RPMI8226 (cell line): Measurements from ENCODE around the gene NT5C3A.

ENCODE experiments used
- DNase-seq: peaks from one replicate; pipeline ENCODE4 v3.0.0-alpha.2; 2015

The NT5C3A gene

DNA sequence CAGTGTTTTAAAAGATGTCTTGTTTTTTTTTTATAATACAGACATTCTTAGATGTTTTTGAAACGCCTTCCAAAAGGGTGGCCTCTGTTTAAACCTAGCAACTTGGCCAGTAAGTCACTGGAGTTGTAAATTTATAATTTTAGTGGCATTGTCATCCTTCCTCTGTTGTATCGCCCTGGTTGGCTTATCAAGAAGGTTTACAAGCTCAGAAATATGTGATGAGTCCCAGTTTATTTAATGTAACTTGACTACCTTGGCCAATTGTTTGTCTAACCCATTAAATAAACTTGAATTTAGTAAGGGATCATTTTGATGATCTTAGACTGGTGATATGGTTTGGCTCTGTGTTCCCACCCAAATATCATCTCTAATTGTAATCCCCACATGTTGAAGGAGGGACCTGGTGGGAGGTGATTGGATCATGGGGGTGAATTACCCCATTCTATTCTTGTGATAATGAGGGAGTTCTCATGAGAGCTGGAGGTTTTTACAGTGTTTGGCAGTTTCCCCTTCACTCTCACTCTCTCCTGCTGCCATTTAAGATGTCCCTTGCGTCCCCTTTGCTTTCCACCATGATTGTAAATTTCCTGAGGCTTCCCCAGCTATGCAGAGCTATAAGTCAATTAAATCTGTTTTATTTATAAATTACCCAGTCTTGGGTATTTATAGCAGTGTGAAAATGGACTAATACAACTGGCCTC, 13.4 kb upstream of the NT5C3A start:
- DNase-seq, result no peak

DNA sequence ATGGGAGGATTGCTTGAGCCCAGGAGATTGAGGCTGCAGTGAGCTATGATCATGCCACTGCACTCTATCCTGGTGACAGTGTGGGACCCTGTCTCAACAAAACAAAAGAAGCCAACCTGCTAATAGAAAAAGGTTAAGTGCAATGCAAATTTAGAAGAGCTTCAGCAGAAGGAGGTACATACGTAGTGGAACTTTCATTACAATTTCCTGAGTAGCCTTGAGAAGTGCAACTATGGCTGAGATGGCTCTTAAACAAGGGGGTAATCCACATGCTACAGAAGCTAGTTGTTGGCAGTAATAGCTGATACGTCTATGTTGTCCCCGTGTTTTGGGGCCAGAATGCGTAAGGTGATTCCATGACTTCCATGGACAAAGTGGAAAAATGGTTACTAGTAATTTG, 10.7 kb upstream of the NT5C3A start:
- no peak for DNase-seq

DNA sequence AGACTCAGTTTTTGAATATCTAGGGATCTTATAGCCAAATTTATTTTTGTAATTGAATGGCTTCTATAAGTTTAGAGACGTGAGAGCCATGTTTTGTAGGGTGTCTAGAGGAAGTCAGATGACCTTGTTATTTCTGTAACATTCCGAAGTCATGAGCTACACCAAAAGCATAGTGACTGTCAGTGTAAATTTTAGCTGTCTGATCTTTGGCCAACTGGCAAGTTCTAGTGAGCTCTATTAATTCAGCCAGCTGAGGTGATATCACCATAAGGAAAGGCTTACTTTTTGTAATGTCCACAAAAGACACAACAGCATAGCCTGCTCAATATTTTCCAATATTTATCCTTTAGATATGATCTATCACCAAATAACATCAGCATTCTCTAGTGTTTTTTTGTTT, 9.9 kb upstream of the NT5C3A start:
- no peak for DNase-seq

DNA sequence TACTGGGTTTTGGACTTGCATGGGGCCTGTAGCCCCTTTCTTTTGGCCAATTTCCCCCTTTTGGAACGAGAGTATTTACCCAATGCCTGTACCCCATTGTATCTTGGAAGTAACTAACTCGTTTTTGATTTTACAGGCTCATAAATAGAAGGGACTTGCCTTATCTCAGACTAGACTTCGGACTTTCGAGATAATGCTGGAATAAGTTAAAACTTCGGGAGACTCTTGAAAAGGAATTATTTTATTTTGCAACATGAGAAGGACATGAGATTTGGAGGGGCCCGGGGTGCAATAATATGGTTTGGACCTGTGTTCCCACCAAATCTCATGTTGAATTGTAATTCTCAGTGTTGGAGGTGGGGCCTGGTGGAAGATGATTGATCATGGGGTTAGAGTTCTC, 8.3 kb upstream of the NT5C3A start:
- no peak for DNase-seq

DNA sequence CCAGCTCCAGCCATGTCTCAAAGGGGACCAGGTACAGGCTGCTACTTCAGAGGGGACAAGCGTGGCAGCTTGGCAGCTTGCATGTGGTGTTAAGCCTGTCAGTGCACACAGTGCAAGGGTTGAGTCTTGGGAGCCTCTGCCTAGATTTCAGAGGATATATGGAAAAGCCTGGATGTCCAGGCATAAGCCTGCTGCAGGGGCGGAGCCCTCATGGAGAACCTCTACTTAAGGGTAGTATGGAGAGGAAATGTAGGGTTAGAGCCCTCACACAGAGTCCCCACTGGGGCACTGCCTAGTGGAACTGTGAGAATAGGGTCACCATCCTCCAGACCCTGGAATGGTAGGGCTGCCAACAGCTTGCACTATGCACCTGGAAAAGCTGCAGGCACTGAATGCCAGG, 7.7 kb upstream of the NT5C3A start:
- no peak for DNase-seq

DNA sequence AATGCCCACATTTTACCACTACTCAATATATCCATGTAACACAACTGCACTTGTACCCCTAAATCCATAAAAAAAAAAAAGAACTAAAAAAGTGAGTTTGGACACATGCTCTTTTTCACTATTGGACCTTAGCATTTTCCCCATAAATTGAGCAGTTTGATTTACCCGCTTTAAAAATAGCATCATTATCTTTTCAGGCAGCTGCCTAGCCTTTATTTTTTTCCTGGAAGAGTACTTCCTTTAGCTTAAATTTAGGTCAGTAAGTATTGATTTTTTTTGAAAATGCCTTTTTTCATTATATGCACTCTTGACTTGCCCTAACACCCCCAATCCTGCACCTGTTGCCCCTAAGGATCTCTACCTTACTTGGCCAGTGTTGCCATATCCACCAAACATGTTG, 5.3 kb upstream of the NT5C3A start:
- no peak for DNase-seq

DNA sequence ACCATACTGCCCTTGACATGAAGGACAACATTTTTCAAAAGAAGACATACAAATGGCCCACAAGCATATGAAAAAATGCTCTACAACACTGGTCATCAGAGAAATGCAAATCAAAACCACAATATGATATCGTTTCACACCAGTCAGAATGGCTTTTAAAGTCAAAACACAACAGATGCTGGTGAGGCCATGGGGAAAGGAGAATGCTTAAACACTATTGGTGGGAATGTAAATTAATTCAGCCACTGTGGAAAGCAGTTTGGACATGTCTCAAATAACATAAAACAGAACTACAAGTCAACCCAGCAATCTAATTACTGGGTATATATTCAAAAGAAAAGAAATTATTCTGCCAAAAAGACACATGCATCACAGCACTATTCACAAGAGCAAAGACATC, 4.2 kb upstream of the NT5C3A start:
- DNase-seq, result no peak

DNA sequence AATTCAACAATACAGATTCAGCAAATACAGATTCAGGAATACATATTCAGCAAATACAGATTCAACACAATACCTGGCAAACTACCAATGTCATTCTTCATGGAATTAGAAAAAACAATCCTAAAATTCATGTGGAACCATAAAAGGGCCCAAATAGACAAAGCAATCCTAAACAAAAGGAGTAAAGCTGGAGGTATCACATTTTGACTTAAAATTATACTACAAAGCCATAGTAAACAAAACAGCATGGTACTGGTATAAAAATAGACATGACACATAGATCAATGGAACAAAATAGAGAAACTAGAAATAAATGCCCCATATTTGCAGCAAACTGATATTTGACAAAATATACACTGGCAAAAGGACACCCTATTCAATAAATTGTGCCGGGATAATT, 3.4 kb upstream of the NT5C3A start:
- DNase-seq, result no peak

DNA sequence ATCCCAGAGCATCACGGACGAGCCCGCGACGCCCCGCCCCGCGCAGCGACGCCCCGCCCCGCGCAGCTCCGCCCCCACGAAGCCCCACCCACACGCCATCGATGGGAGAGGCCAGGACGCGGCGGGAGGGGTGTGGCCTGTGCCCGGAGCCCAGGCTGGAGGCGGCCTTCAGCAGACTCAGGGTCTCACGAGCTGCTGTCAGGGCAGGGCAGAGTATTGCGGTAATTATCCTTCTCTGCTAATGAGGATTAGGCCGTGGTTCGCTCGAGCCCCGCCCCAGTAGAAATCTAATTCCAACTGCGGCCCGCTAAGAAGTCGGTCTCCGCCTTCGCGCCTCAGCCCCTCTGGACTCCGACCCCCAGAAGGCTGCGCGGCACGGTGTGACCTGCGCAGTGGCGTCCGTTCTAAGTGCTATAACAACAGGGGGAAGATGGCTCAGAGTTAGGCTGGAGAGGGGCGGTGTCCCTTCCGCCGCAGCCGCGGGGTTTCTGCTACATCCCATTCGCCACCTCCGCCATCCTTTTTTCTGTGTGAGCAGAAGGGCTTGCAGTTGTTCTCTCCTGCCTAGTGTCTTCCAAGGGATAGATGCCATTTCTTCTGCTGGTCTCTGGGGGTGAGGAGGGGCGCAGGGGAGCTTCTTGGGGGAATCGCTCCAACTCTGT, 337 bp upstream of the NT5C3A start:
- DNase-seq, result peak; percentile 96

DNA sequence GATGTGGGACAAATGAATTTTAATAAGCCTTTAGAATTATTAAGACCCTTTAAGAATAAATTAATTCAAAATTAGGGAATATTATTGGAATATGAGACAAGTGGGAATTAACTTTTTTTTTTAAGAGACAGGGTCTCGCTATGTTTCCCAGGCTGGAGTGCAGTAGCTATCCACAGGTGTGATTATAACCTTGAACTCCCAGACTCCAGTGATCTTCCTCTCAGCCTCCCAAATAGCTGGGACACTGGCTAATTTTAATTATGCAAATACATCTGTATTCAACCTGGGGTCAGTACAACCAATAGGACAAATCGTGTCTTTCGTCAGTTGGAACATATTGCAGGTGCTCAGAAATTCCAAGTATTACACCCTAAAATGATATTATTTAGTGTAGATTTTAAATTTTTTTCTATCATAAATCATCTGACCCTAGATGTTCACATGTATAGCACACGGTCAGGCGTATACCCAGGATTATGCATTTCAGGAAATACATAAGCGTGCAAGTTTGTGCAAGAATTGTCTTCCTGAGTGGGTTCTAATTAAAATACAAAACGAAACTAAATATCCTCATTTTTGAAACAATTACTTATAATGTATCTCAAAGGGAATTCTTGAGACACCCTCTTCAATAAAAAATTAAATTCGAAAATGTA, 1.2 kb downstream of the NT5C3A start:
- peak; percentile 15 for DNase-seq

DNA sequence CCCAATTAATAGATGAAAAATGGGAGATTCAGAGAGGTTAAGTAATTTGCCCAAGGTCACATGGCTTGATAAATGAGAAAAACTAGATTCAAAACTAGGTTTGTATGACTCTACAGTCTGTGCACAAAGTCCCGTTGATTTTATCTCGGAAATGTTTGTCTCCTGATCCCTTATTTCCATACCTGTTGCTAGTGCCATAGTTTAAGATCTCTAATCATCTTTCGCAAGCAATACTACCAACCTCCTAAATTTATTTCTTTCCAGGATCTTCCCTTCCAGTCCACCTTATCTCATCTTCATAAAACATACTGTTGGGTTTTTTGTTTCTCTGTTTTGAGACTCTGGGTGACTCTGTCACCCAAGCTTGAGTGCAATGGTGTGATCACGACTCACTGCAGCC, 2.9 kb downstream of the NT5C3A start:
- DNase-seq, result no peak

DNA sequence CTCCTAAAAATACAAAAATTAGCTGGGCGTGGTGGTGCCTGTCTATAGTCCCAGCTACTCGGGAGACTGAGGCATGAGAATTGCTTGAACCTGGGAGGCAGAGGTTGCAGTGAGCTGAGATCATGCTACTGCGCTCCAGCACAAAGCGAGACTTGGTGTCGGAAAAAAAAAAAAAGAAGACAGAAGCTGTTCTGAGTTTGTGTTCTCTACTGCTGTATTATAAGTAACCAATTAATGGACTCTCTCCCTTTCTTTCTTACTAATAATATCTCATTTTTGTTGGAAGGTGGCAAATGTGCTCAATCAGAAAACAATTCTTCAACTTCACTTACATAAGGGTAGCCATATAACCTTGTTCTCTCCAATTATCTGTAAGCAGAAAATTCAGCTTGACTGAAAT, 7.4 kb downstream of the NT5C3A start:
- DNase-seq, result no peak

DNA sequence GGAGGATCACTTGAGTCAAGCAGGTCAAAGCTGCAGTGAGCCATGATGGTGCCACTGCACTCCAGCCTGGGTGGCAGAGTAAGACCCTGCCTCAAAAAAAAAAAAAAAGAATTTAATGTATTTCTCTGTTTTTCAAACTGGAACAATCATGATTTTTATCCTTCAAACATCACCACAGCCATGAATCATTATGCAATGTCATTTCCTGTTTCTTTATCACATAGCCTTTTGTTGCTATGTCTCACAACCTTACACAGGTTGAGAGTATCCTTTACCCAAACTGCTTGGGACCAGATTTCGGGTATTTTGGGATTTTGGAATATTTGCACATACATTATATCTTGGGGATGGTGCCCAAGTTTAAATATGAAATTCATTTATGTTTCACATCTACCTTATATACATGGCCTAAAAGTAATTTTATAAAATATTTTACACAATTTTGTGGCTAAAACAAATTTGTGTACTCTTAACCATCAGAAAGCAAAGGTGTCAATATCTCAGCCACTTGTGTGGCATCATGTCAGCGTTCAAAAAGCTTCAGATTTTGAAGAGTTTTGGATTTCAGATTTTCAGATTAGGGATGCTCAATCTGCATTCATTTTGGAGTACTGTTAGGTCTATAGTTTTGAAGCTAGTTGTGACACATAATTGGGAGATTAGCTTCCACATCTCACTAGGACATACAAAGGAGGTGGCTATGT, 8.2 kb downstream of the NT5C3A start:
- no peak for DNase-seq

DNA sequence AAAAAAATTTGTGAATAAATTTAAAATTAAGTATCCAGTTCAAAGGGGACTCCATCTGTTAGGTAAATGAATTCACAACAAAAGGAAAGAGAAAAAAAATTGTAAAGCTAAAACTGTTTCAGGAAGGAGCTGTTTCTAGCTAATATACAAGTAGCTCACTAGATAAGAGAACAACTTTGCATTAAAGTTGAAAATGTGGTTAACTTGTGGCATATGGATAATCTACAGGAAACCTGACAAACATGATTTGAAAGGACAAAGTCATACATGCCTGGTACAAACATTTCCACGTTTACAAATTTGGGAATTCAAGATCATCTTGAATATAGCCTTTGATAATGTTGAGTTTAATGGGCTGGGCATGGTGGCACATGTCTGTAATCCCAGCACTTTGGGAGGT, 8.9 kb downstream of the NT5C3A start:
- no peak for DNase-seq

DNA sequence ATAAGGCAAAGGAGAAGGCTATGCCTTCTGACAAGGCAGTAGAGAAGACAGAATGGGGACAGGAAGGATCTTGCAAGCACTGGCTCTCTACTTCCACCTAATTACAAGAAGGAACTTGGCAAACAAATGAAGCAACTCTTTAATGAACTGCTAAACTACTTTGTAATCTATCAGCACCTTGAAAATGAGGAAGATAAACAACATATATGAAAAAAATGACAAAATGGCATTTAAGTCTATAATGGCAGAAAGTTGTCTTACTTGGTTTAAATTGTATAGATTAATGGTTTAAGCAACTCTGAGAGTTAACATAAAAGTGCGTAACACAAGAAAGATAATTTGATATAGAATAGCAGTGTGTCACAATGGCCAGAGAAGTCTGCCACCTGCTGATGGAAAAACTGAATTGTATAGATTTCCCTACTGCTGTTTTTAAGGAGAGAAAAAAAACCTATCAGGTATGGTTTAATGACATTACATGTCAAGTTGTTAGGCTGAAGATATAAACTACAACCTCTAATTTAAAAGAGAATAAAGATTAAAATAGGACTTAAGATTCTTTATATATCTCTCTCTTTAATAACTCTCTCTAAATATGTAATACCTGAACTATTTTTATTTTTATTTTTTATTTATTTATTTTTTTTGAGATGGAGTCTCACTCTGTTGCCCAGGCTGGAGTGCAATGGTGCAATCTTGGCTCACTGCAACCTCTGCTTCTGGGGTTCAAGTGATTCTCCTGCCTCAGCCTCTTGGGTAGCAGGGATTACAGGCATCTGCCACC, 11.8 kb downstream of the NT5C3A start:
- peak; percentile 51 for DNase-seq

DNA sequence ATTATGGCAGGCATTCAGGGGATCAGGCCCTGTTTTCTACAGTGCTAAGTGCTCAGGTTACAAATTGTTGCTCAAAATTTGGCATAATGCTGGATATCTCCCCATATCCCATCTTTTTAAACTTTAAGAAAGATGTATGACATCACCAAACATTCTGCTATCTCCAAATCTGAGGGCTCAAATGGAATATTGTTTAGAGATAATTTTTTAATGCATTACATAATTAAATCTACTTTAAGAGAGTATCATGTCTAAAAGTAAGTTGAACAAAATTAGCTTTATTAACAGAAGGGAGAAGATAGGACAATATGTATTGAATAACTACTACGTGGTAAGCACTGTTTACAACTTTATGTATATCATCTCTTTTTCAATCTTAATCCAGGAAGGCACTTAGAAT, 13.9 kb downstream of the NT5C3A start:
- DNase-seq, result no peak

DNA sequence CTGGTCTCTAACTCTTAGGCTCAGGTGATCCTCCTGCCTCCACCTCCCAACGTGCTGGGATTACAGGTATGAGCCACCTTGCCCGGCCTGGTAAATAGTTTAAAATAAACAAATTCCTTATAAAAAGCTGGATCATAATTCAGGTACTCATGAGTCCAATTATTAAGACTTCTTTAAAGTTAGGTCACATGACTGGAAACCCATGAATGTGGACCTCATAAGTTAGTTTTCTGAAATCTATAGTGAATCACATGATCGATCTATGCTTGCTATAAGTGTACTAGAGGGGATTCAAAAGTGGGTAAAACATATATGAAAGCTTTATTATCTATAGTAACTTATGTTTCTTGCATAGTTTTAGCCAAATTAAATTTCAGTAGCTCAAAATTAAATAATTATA, 14.3 kb downstream of the NT5C3A start:
- DNase-seq, result no peak

DNA sequence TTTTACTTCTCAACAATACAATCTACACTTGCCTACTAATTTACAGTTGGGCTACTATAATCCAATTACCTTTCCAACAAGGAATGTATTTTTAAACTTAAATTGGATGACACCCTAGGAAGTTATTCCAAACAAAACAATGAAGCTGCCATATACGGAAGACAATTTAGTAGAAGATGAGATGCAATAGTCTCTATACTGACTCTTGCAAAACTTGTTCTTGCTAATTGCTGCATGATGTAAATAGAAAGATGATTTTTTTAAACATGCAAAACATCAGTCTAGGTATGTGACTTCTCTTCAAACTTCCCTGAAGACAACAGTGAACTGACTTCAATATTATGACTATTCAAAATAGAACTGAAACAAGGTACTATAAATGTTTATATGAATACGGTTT, 17.6 kb downstream of the NT5C3A start:
- DNase-seq, result no peak

DNA sequence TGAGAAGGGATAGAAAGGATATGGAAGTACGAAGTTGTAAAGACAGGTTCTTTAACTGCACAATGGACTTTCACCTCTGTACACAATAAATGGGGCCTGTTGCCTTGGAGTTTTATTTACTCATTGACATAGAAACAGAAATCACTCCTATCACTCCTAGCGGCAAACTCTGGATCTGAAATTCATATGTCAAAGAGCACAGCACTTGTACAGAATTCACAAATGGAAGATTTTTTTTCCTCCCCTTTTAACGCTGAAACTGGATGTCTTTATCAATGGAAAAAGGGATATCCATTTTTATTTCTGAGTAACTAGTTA, 18.2 kb downstream of the NT5C3A start:
- DNase-seq, result no peak

DNA sequence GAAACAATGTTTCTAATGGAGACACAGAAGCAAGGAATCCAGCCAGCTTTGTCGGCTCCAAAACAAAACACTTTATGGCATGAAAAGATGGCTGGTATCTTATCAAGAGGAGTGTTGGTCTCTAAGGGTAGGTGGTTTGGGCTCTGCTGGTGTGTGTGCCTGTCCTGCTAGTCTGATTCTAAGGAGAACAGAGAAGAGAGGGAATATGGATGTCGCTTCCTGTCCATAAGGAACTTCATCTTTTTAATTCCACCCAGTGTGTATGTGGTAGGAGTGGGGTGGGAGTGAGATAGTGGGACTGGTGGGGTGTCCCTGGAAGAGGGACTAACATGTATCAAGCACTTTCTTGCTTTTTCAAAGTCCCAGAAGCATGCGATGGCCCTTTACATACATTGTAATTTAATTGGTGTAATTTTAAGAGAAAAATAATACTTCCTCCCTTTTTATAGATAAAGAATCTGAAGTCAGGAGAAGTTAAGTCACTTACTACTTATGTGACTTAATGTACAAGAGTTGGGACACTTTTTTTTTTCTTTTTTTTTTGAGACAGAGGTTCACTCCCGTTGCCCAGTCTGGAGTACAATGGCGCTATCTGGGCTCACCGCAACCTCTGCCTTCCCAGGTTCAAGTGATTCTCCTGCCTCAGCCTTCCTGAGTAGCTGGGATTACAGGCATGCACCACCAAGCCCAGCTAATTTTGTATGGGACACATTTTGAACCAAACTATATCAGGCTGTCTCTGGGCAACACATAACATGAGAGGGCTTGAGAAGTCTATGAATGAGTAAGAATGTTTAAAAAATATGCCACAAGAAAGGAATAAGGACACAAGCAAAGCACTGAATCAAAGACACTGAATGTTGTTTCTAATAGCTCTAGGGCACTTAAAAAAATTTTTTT, 18.8 kb downstream of the NT5C3A start:
- DNase-seq, result no peak

DNA sequence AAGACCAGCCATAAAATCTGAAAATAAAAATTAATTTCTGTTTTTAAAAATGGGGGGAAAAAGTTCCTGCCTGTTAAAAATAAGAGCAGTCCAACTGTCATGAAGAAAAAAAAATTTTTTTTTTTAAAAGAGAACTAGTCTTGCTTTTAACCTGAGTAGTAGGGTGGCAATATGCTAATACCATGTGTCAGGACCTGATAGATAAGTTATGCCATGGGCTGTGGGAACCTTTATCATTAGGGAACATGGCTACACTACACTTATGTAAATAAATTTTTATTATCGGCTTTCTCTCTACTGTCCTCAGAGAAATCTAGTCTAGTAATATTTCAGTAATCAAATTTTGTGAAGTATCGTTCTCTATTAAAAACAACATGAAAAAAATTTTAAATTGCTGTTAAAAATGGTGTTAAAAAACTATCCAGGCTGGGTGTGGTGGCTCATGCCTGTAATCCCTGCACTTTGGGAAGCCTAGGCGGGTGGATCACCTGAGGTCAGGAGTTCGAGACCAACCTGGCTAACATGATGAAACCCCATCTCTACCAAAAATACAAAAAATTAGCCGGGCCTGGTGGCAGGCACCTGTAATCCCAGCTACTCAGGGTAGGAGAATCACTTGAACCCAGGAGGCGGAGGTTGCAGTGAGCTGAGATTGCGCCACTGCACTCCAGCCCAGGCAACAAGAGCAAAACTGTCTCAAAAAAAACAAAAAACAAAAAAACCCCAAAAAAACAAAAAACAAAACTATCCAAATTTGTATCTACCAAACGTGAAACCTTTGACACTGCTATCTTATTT, 20.7 kb downstream of the NT5C3A start:
- DNase-seq, result no peak
